HCT116 (cell line): ENCODE measurements around the gene SEZ6L2. TPM values are rescaled to one million over a fixed set of nuclear protein-coding genes. Genes with fewer than 3 reads are reported as not detected.

Experiments
- ATAC-seq: fragments of 200-7000 bp; cut with Tn5 transposase; 2 replicates; pipeline ENCODE4 v1.9.1; 2020; ENCODE audit warnings: mild to moderate bottlenecking, moderate library complexity
- BruUV-seq: library from RNA; stranded (reverse); fragments of 400-500 nt; replicated peaks from 2 replicates; lab custom pipeline; 2021; lab: Mats Ljungman, UMichigan
- CTCF ChIA-PET: fragments of 300-600 bp; sonication (Branson Sonifier 250); formaldehyde crosslinking; loops from one replicate; lab custom pipeline; 2021; ENCODE audit warnings: antibody characterized with exemption; lab: Charles Lee
- POLR2A ChIA-PET: fragments of 300-600, 350-600 bp; sonication (Branson Sonifier 250); formaldehyde crosslinking; loops from one replicate; lab custom pipeline; 2021; ENCODE audit warnings: antibody characterized with exemption; lab: Charles Lee
- RAD21 ChIA-PET, 2 experiments: fragments of 300-600 bp; sonication (Branson Sonifier 250); formaldehyde crosslinking; loops; one replicate each; lab custom pipeline; 2023; ENCODE audit warnings: low total read pairs in 2 of 2; ENCODE audit not compliant: uncharacterized antibody in 2 of 2, unreplicated experiment in 2 of 2, low non-redundant PET in 1 of 2; lab: Charles Lee
- DNase-seq: peaks from one replicate; pipeline ENCODE4 v3.0.0-alpha.2; 2010; ENCODE audit warnings: low read depth, low spot score
- H2AFZ ChIP-seq: fragments of 200-600 bp; shearing (Covaris generic), sonication (generic); 2 replicates; pipeline ENCODE4 v1.6.1; 2017; ENCODE audit warnings: low read depth, mixed run types, mixed read lengths, antibody characterized with exemption, low read length; ENCODE audit not compliant: poor library complexity, severe bottlenecking
- H3K27ac ChIP-seq: 2 replicates; pipeline ENCODE4 v1.5.1; 2012; ENCODE audit warnings: low read depth, low read length
- H3K27me3 ChIP-seq: fragments of 200-600 bp; sonication (generic); 2 replicates; pipeline ENCODE4 v1.6.1; 2016; ENCODE audit warnings: mixed run types, low read length, mixed read lengths; ENCODE audit not compliant: insufficient read depth
- H3K36me3 ChIP-seq, 2 experiments: fragments of 200-500 bp in 1 of 2; fragments of 200-600 bp in 1 of 2; sonication (Bioruptor generic) in 1 of 2; sonication (generic) in 1 of 2; 2 replicates each; pipeline versions ENCODE4 v1.5.1 to v1.6.1; 2014 to 2016; ENCODE audit warnings: low read length in 2 of 2, inconsistent platforms in 1 of 2, mixed read lengths in 1 of 2, mixed run types in 1 of 2; ENCODE audit not compliant: insufficient read depth in 2 of 2, control insufficient read depth in 1 of 2
- H3K4me1 ChIP-seq, 2 experiments: fragments of 200-600 bp in 1 of 2; sonication (generic) in 1 of 2; 2 replicates each; pipeline versions ENCODE4 v1.5.1 to v1.6.1; 2012 to 2017; ENCODE audit warnings: low read length in 2 of 2, inconsistent platforms in 1 of 2, mild to moderate bottlenecking in 1 of 2, mixed read lengths in 1 of 2, mixed run types in 1 of 2, moderate library complexity in 1 of 2; ENCODE audit not compliant: insufficient read depth in 2 of 2, control insufficient read depth in 1 of 2
- H3K4me2 ChIP-seq: fragments of 200-600 bp; sonication (generic); 2 replicates; pipeline ENCODE4 v1.6.1; 2017; ENCODE audit warnings: mixed run types, low read length, mixed read lengths
- H3K4me3 ChIP-seq, 2 experiments: fragments of 200-600 bp in 1 of 2; sonication (generic) in 1 of 2; replicated peaks in 1 of 2; 2 replicates each; pipeline ENCODE4 v1.5.1; 2011 to 2016; ENCODE audit warnings: low read length in 2 of 2, control low read depth in 1 of 2, low read depth in 1 of 2, mild to moderate bottlenecking in 1 of 2, mixed read lengths in 1 of 2, mixed run types in 1 of 2
- H3K79me2 ChIP-seq: fragments of 200-600 bp; sonication (generic); 2 replicates; pipeline ENCODE4 v1.6.1; 2017; ENCODE audit warnings: mild to moderate bottlenecking, mixed run types, low read length, moderate library complexity, mixed read lengths; ENCODE audit not compliant: insufficient read depth
- H3K9ac ChIP-seq: fragments of 200-600 bp; sonication (generic); 2 replicates; pipeline ENCODE4 v1.6.1; 2016; ENCODE audit warnings: low read length, mixed read lengths
- H3K9me2 ChIP-seq: fragments of 200-600 bp; sonication (generic), shearing (Covaris generic); 2 replicates; pipeline ENCODE4 v1.6.1; 2017; ENCODE audit warnings: mixed run types, mild to moderate bottlenecking, moderate library complexity; ENCODE audit not compliant: insufficient read depth
- H3K9me3 ChIP-seq, 2 experiments: fragments of 200-500 bp in 1 of 2; fragments of 200-600 bp in 1 of 2; sonication (Bioruptor generic) in 1 of 2; sonication (generic) in 1 of 2; 2 replicates each; pipeline ENCODE4 v1.6.1; 2014 to 2017; ENCODE audit warnings: low read length in 2 of 2, mixed read lengths in 2 of 2, inconsistent platforms in 1 of 2, low read depth in 1 of 2, mild to moderate bottlenecking in 1 of 2, mixed run types in 1 of 2, moderate library complexity in 1 of 2; ENCODE audit not compliant: control insufficient read depth in 1 of 2, insufficient read depth in 1 of 2
- H4K20me1 ChIP-seq: fragments of 200-600 bp; sonication (generic), shearing (Covaris generic); 2 replicates; pipeline ENCODE4 v1.6.1; 2017; ENCODE audit warnings: mixed run types, mild to moderate bottlenecking, moderate library complexity; ENCODE audit not compliant: insufficient read depth
- CBX3 ChIP-seq: IDR thresholded peaks from 2 replicates; pipeline ENCODE4 v1.6.1; 2012; ENCODE audit warnings: low read depth
- CEBPB ChIP-seq: IDR thresholded peaks from 2 replicates; pipeline ENCODE4 v1.6.1; 2012; ENCODE audit warnings: low read depth
- ELF1 ChIP-seq: IDR thresholded peaks from 2 replicates; pipeline ENCODE4 v1.6.1; 2012; ENCODE audit warnings: low read depth, borderline replicate concordance
- EZH2 ChIP-seq: fragments of 200-600 bp; sonication (generic); IDR thresholded peaks from 2 replicates; pipeline ENCODE4 v1.6.1; 2017; ENCODE audit warnings: antibody characterized with exemption, mixed run types
- EZH2phosphoT487 ChIP-seq: fragments of 200-600 bp; IDR thresholded peaks from 2 replicates; pipeline ENCODE4 v1.6.1; 2018; ENCODE audit warnings: antibody characterized with exemption, borderline replicate concordance
- FOSL1 ChIP-seq: IDR thresholded peaks from 2 replicates; pipeline ENCODE4 v1.6.1; 2012; ENCODE audit warnings: low read depth
- RAD21 ChIP-seq: IDR thresholded peaks from 2 replicates; pipeline ENCODE4 v1.6.1; 2012; ENCODE audit warnings: low read depth, mild to moderate bottlenecking
- SP1 ChIP-seq: IDR thresholded peaks from 2 replicates; pipeline ENCODE4 v1.6.1; 2012; ENCODE audit warnings: low read depth
- TCF7L2 ChIP-seq: IDR thresholded peaks from 2 replicates; pipeline ENCODE4 v1.7.0; 2011; ENCODE audit warnings: borderline replicate concordance, inconsistent platforms; ENCODE audit not compliant: insufficient read depth, insufficient read length; ENCODE audit errors: extremely low read depth
- ZBTB33 ChIP-seq: IDR thresholded peaks from 2 replicates; pipeline ENCODE4 v1.6.1; 2011; ENCODE audit warnings: mild to moderate bottlenecking, low read length, moderate library complexity; ENCODE audit not compliant: insufficient replicate concordance; ENCODE audit errors: extremely low read depth
- intact Hi-C: fragments of 100-400 bp; cut with micrococcal nuclease; formaldehyde crosslinking; loops from 2 replicates; pipeline ENCODE4 v1.10.0; 2022
- total RNA-seq: library from RNA; stranded (reverse); gene quantifications from one replicate; pipeline ENCODE4 v1.2.1, GENCODE V29; 2021; ENCODE audit not compliant: unreplicated experiment

The SEZ6L2 gene
- total RNA-seq, 1 experiment from 2014 or later, result 49.3 TPM

GRCh38 chr16:29858149-29858849, 41.1 kb downstream of the SEZ6L2 start:
- POLR2A ChIA-PET, result no interaction called here
- intact Hi-C loops, result no loop called here

GRCh38 chr16:29857133-29857760, 42.1 kb downstream of the SEZ6L2 start:
- POLR2A ChIA-PET, result no interaction called here
- Histone ChIP-seq H3K9ac (no peak overlapping the region), H3K36me3 (peaks cover 10 to 17% of the 10 kb centered on the region in 2 experiments), H4K20me1 (no peaks in the 10 kb centered on the region), H3K79me2 (peaks cover 14% of the 10 kb centered on the region)
- ATAC-seq (no peak), DNase-seq (no peak)
- TF ChIP-seq CEBPB (no peak), EZH2phosphoT487 (no peak), TCF7L2 (no peak), EZH2 (no peak), ZBTB33 (no peak), CBX3 (no peak), ELF1 (no peak), FOSL1 (no peak), SP1 (no peak)
- TF ChIP-seq, all 23 proteins: peak for 0
- Histone ChIP-seq H3K4me3 (no peak overlapping the region), H3K27ac (no peak overlapping the region), H3K27me3 (no peaks in the 10 kb centered on the region), H3K4me2 (no peak overlapping the region), H3K9me2 (no peaks in the 10 kb centered on the region), H3K9me3 (no peaks in the 10 kb centered on the region), H2AFZ (no peak overlapping the region), H3K4me1 (peaks cover 0 to 5% of the 10 kb centered on the region in 2 experiments; a peak in 2 of 4 replicates)
- BruUV-seq, result no TSS peak
- intact Hi-C loops, result no loop called here
- CTCF ChIA-PET, result interaction anchor here (1.2 to 2.3 kb wide), 2 partner anchors 8 to 9 kb away, joined by 5 to 12 read pairs; no protein-coding TSS in a partner anchor
- RAD21 ChIA-PET, result no interaction called here

More at GRCh38 chr16:29858149-29858849, 41.1 kb downstream of the SEZ6L2 start:
- TF ChIP-seq RAD21, result no peak
- ChIA-PET RAD21 (no interaction called here), CTCF (interaction anchor here (2.3 kb wide), 1 partner anchor 9 kb away, joined by 12 read pairs; no protein-coding TSS in a partner anchor)
- Histone ChIP-seq H3K4me1 (peaks cover 0 to 9% of the 10 kb centered on the region in 2 experiments; a peak in 1 of 4 replicates), H2AFZ (no peak overlapping the region), H3K27ac (no peak overlapping the region), H3K36me3 (peaks cover 10 to 17% of the 10 kb centered on the region in 2 experiments), H3K9ac (no peak overlapping the region), H3K79me2 (peaks cover 20% of the 10 kb centered on the region), H3K9me3 (no peaks in the 10 kb centered on the region), H3K4me2 (no peak overlapping the region), H4K20me1 (no peaks in the 10 kb centered on the region), H3K9me2 (no peaks in the 10 kb centered on the region), H3K27me3 (no peaks in the 10 kb centered on the region), H3K4me3 (no peak overlapping the region)
- ATAC-seq (no peak), DNase-seq (no peak)
- TSS peak; percentile 4 for BruUV-seq
